Esophagus squamous epithelium (tissue), 5 donors: ENCODE data around the gene OR9A4. TPM values are rescaled to one million over a fixed set of nuclear protein-coding genes. Genes with fewer than 3 reads are reported as not detected.

Experiments used
- DNase-seq: peaks from one replicate; lab custom pipeline; 2025; lab: John Stamatoyannopoulos, UW
- H3K27ac ChIP-seq, 4 donors: fragments of 200-600 bp; sonication (generic); one replicate each; pipeline ENCODE4 v1.5.1; 2016 to 2019; ENCODE audit warnings: mild to moderate bottlenecking in 1 of 4
- H3K27me3 ChIP-seq, 4 donors: fragments of 200-600 bp; sonication (generic); 1 replicate in 3 of 4; 2 replicates in 1 of 4; pipeline versions ENCODE4 v1.5.1 to v1.6.0; 2017 to 2021; ENCODE audit warnings: antibody characterized with exemption in 1 of 4
- H3K36me3 ChIP-seq, 3 donors: fragments of 200-600 bp; sonication (generic); one replicate each; pipeline ENCODE4 v1.5.1; 2016 to 2019
- H3K4me1 ChIP-seq, 3 donors: fragments of 200-600 bp; sonication (generic); one replicate each; pipeline ENCODE4 v1.5.1; 2017 to 2019
- H3K4me3 ChIP-seq, 4 donors: fragments of 200-600 bp; sonication (generic); 1 replicate in 3 of 4; 2 replicates in 1 of 4; pipeline ENCODE4 v1.5.1; 2016 to 2019; ENCODE audit warnings: mild to moderate bottlenecking in 2 of 4, moderate library complexity in 1 of 4
- H3K9me3 ChIP-seq, 3 donors: fragments of 200-600 bp; sonication (generic); one replicate each; pipeline ENCODE4 v1.5.1; 2016 to 2019
- CTCF ChIP-seq, 6 experiments: fragments of 450-650 bp in 4 of 6; fragments of 200-600 bp in 2 of 6; sonication (generic) in 2 of 6; IDR thresholded peaks; one replicate each; pipeline ENCODE4 v1.5.1; 2016 to 2019; ENCODE audit warnings: antibody characterized with exemption in 6 of 6, mild to moderate bottlenecking in 4 of 6, moderate library complexity in 4 of 6
- POLR2A ChIP-seq, 4 donors: fragments of 450-650 bp; IDR thresholded peaks; one replicate each; pipeline ENCODE4 v1.6.1; 2017; ENCODE audit warnings: antibody characterized with exemption in 4 of 4, mild to moderate bottlenecking in 4 of 4, moderate library complexity in 3 of 4
- WGBS, 2 donors: methylation state at CpG; one replicate each; pipeline ENCODE4 v1.1.5; 2018; 5-methylcytosine and 5-hydroxymethylcytosine counted together
- intact Hi-C: fragments of 100-400 bp; cut with DNase I; formaldehyde crosslinking; loops from one replicate; pipeline ENCODE4 v1.15.0; 2022
- total RNA-seq, 4 donors: library from RNA; depleted of rRNA; stranded (reverse); fragments of >200 nt; gene quantifications; one replicate each; pipeline ENCODE4 v1.1.0, GENCODE V29; 2016
- donor health status: DM: yes; HTN: yes; CAD: no.

Gene OR9A4
- total RNA-seq, 4 donors from 2014 or later, result not detected

- Histone ChIP-seq H3K27ac (no peak overlapping the region), H3K4me1 (no peaks in the 10 kb centered on the region), H3K9me3 (peaks cover 0 to 5% (median 0%) of the 10 kb centered on the region in 3 donors), H3K4me3 (no peak overlapping the region), H3K36me3 (no peaks in the 10 kb centered on the region), H3K27me3 (no peaks in the 10 kb centered on the region)
- intact Hi-C loops, result no loop called here
- TF ChIP-seq POLR2A (IDR thresholded peaks at IDR 0.05), result no peak
- no peak for TF ChIP-seq CTCF (IDR thresholded peaks at IDR 0.05)
- no peak for DNase-seq
- 75 to 78% methylated on average over 3 of the region's 3 CpGs for whole genome bisulfite sequencing, 2 donors
These were observed 33.7 kb downstream of the OR9A4 start for GRCh38 chr7:141949911-141950310.

- Histone ChIP-seq H3K36me3 (no peaks in the 10 kb centered on the region), H3K27me3 (no peaks in the 10 kb centered on the region), H3K9me3 (peaks cover 0 to 5% (median 0%) of the 10 kb centered on the region in 3 donors), H3K4me1 (no peaks in the 10 kb centered on the region), H3K27ac (no peak overlapping the region), H3K4me3 (no peak overlapping the region)
- intact Hi-C loops, result no loop called here
- no peak for DNase-seq
- 38 to 88% methylated on average over 1 of the region's 1 CpG for WGBS, 2 donors
- TF ChIP-seq POLR2A (IDR thresholded peaks at IDR 0.05), result no peak
- TF ChIP-seq CTCF (IDR thresholded peaks at IDR 0.05), result no peak
These were observed 34.6 kb downstream of the OR9A4 start for GRCh38 chr7:141950806-141951205.

- WGBS, 2 donors, result 85 to 91% methylated on average over 1 of the region's 1 CpG
- Histone ChIP-seq H3K4me3 (no peak overlapping the region), H3K27ac (no peak overlapping the region), H3K9me3 (no peaks in the 10 kb centered on the region), H3K27me3 (no peaks in the 10 kb centered on the region), H3K36me3 (no peaks in the 10 kb centered on the region), H3K4me1 (no peaks in the 10 kb centered on the region)
- intact Hi-C loops, result no loop called here
- no peak for DNase-seq
- TF ChIP-seq CTCF (IDR thresholded peaks at IDR 0.05), result no peak
- no peak for TF ChIP-seq POLR2A (IDR thresholded peaks at IDR 0.05)
These were observed 36.3 kb downstream of the OR9A4 start for GRCh38 chr7:141952461-141952860.

- no peak for DNase-seq
- Histone ChIP-seq H3K36me3 (no peaks in the 10 kb centered on the region), H3K4me3 (no peak overlapping the region), H3K27ac (no peak overlapping the region), H3K4me1 (no peaks in the 10 kb centered on the region), H3K9me3 (no peaks in the 10 kb centered on the region), H3K27me3 (no peaks in the 10 kb centered on the region)
- no peak for TF ChIP-seq CTCF (IDR thresholded peaks at IDR 0.05)
- TF ChIP-seq POLR2A (IDR thresholded peaks at IDR 0.05), result no peak
- intact Hi-C loops, result no loop called here
- 43 to 73% methylated on average over 1 of the region's 1 CpG for WGBS, 2 donors
These were observed 38.1 kb downstream of the OR9A4 start for GRCh38 chr7:141954334-141954733.

- Histone ChIP-seq H3K27ac (no peak overlapping the region), H3K4me3 (no peak overlapping the region), H3K36me3 (no peaks in the 10 kb centered on the region), H3K27me3 (no peaks in the 10 kb centered on the region), H3K4me1 (no peaks in the 10 kb centered on the region), H3K9me3 (no peaks in the 10 kb centered on the region)
- TF ChIP-seq POLR2A (IDR thresholded peaks at IDR 0.05), result no peak
- no peak for TF ChIP-seq CTCF (IDR thresholded peaks at IDR 0.05)
- no peak for DNase-seq
- 40 to 46% methylated on average over 3 of the region's 3 CpGs for WGBS, 2 donors
- intact Hi-C loops, result no loop called here
These were observed 39.9 kb downstream of the OR9A4 start for GRCh38 chr7:141956084-141956483.
